Right lobe of liver (tissue), 6 donors: ENCODE data around the gene CDH13. TPM values are rescaled to one million over a fixed set of nuclear protein-coding genes. Genes with fewer than 3 reads are reported as not detected.

Experiments used
- ATAC-seq, 4 donors: fragments of 200-7000 bp; cut with Tn5 transposase; one replicate each; pipeline ENCODE4 v1.9.1; 2020; ENCODE audit warnings: mild to moderate bottlenecking in 4 of 4, moderate library complexity in 4 of 4
- DNase-seq, 3 donors: peaks; one replicate each; pipeline ENCODE4 v3.0.0-alpha.2; 2020
- H3K27ac ChIP-seq, 3 donors: fragments of 200-600 bp; one replicate each; pipeline ENCODE4 v1.8.0; 2022
- H3K27me3 ChIP-seq, 2 donors: fragments of 200-600 bp; one replicate each; pipeline ENCODE4 v1.8.0; 2022
- H3K36me3 ChIP-seq, 4 donors: fragments of 200-600 bp; sonication (generic) in 1 of 4; one replicate each; pipeline versions ENCODE4 v1.5.1 to v1.8.0; 2017 to 2022; ENCODE audit warnings: control low read depth in 1 of 4
- H3K4me1 ChIP-seq, 4 donors: fragments of 200-600 bp; sonication (generic) in 1 of 4; one replicate each; pipeline versions ENCODE4 v1.5.1 to v1.8.0; 2017 to 2022; ENCODE audit warnings: control low read depth in 1 of 4
- H3K4me3 ChIP-seq, 3 donors: fragments of 200-600 bp; one replicate each; pipeline ENCODE4 v1.8.0; 2022
- H3K9me3 ChIP-seq, 4 donors: fragments of 200-600 bp; sonication (generic) in 1 of 4; one replicate each; pipeline versions ENCODE4 v1.5.1 to v1.8.0; 2017 to 2022; ENCODE audit warnings: control low read depth in 1 of 4
- CTCF ChIP-seq, 4 donors: fragments of 200-600 bp in 3 of 4; fragments of 450-650 bp in 1 of 4; IDR thresholded peaks; one replicate each; pipeline versions ENCODE4 v1.5.1 to v1.8.0; 2016 to 2022; ENCODE audit warnings: antibody characterized with exemption in 4 of 4, mild to moderate bottlenecking in 2 of 4
- POLR2A ChIP-seq: fragments of 450-650 bp; IDR thresholded peaks from one replicate; pipeline ENCODE4 v1.6.1; 2017; ENCODE audit warnings: antibody characterized with exemption, mild to moderate bottlenecking
- WGBS: methylation state at CpG from one replicate; pipeline ENCODE4 v1.1.6; 2018; ENCODE audit warnings: low coverage, low lambda C conversion rate; ENCODE audit not compliant: insufficient coverage; ENCODE audit errors: missing lambda C conversion rate; 5-methylcytosine and 5-hydroxymethylcytosine counted together
- intact Hi-C, 2 donors: fragments of 100-400 bp; cut with DNase I; formaldehyde crosslinking; loops; one replicate each; pipeline versions ENCODE4 v1.11.2 to v1.14.1; 2022
- total RNA-seq, 6 experiments: library from RNA; depleted of rRNA in 2 of 6; stranded (reverse); fragments of >200 nt in 2 of 6; fragmentation: NEBNext Ultra II Directional in 3 of 6; extraction: Animal tissue kit (Norgen Biotek cat#: 25700) in 3 of 6; gene quantifications; one replicate each; pipeline versions ENCODE4 v1.1.0 to v1.2.4, GENCODE V29; 2016 to 2023
- donor health status: DM: no; HTN: yes; CAD: no.
- donor health status: DM: no; HTN: no; CAD: no.
- donor health status: DM: no; HTN: no; CAD: no.
- donor health status: DM: no; HTN: yes; CAD: no.
- donor health status: DM: no; HTN: yes; CAD: no.

Gene CDH13
- total RNA-seq, 6 experiments from 2014 or later: 0.13 to 4.6 (median 0.49) TPM

GRCh38 chr16:83589576-83589975 is 962.8 kb downstream of the CDH13 start:
- no peaks in the 10 kb centered on the region for H3K4me1 ChIP-seq
- intact Hi-C loops: no loop called here
- H3K36me3 ChIP-seq: no peaks in the 10 kb centered on the region
- no peak overlapping the region for H3K4me3 ChIP-seq
- H3K9me3 ChIP-seq: no peaks in the 10 kb centered on the region
- TF ChIP-seq CTCF (IDR thresholded peaks at IDR 0.05) (no peak), POLR2A (no peak)
- ATAC-seq (no peak), DNase-seq (no peak)
- H3K27me3 ChIP-seq: no peaks in the 10 kb centered on the region
- WGBS: 34% methylated on average over 6 of the region's 6 CpGs
- no peak overlapping the region for H3K27ac ChIP-seq

- Histone ChIP-seq H3K27ac (no peak overlapping the region), H3K9me3 (no peaks in the 10 kb centered on the region), H3K4me1 (no peaks in the 10 kb centered on the region), H3K4me3 (no peak overlapping the region), H3K27me3 (no peaks in the 10 kb centered on the region), H3K36me3 (no peaks in the 10 kb centered on the region)
- ATAC-seq: no peak
- intact Hi-C loops: no loop called here
- DNase-seq: no peak
- WGBS: 58% methylated on average over 5 of the region's 7 CpGs
- no peak for TF ChIP-seq POLR2A
- no peak for TF ChIP-seq CTCF (IDR thresholded peaks at IDR 0.05)
Measured at GRCh38 chr16:83592778-83593177, 966.0 kb downstream of the CDH13 start.

- 64% methylated on average over 6 of the region's 15 CpGs for WGBS
- DNase-seq: no peak
- no peak overlapping the region for H3K27ac ChIP-seq
- no peak overlapping the region for H3K4me3 ChIP-seq
- no peaks in the 10 kb centered on the region for H3K9me3 ChIP-seq
- H3K4me1 ChIP-seq: no peaks in the 10 kb centered on the region
- intact Hi-C loops: no loop called here
- H3K27me3 ChIP-seq: no peaks in the 10 kb centered on the region
- H3K36me3 ChIP-seq: no peaks in the 10 kb centered on the region
- peak in 1 of 4 donors; percentile 30 for ATAC-seq
- TF ChIP-seq CTCF (IDR thresholded peaks at IDR 0.05) (no peak), POLR2A (no peak)
Measured at GRCh38 chr16:83599789-83600462, 973.2 kb downstream of the CDH13 start.

GRCh38 chr16:83602761-83603722 is 976.3 kb downstream of the CDH13 start:
- intact Hi-C loops: no loop called here
- H3K9me3 ChIP-seq: no peaks in the 10 kb centered on the region
- H3K27ac ChIP-seq: no peak overlapping the region
- no peaks in the 10 kb centered on the region for H3K4me1 ChIP-seq
- TF ChIP-seq POLR2A: no peak
- TF ChIP-seq CTCF (IDR thresholded peaks at IDR 0.05): no peak
- H3K27me3 ChIP-seq: no peaks in the 10 kb centered on the region
- ATAC-seq (no peak), DNase-seq (no peak)
- H3K36me3 ChIP-seq: no peaks in the 10 kb centered on the region
- WGBS: 38% methylated on average over 5 of the region's 5 CpGs
- no peak overlapping the region for H3K4me3 ChIP-seq
